HCT116 (cell line): ENCODE data around the gene ANKRD24.

Source experiments
- EZH2phosphoT487 ChIP-seq: fragments of 200-600 bp; IDR thresholded peaks from 2 replicates; pipeline ENCODE4 v1.6.1; 2018; ENCODE audit warnings: antibody characterized with exemption, borderline replicate concordance
- SP1 ChIP-seq: IDR thresholded peaks from 2 replicates; pipeline ENCODE4 v1.6.1; 2012; ENCODE audit warnings: low read depth
- TF ChIP-seq, protein P1 (sequence below): IDR thresholded peaks from 2 replicates; pipeline ENCODE4 v1.6.1; 2011; ENCODE audit warnings: mild to moderate bottlenecking, low read length, moderate library complexity; ENCODE audit not compliant: insufficient replicate concordance; ENCODE audit errors: extremely low read depth

DNA sequence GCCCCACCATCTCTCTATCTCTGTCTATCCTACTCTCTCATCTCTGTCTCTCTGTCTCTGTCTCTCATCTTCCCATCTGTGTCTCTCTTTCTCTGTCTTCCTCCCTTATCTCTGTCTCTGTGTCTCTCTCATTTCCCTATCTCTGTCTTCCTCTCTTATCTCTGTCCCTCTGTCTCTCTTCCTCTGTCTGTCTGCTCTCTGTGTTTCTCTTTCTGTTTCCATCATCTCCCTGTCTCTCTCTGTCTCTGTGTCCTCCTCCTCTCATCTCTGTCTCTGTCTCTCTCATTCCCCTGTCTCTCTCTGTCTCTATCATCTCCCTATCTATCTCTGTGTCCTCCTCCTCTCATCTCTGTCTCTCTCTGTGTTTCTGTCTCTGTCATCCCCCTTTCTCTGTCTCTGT lies 45.3 kb downstream of the ANKRD24 start:
- TF ChIP-seq, protein P1, sequence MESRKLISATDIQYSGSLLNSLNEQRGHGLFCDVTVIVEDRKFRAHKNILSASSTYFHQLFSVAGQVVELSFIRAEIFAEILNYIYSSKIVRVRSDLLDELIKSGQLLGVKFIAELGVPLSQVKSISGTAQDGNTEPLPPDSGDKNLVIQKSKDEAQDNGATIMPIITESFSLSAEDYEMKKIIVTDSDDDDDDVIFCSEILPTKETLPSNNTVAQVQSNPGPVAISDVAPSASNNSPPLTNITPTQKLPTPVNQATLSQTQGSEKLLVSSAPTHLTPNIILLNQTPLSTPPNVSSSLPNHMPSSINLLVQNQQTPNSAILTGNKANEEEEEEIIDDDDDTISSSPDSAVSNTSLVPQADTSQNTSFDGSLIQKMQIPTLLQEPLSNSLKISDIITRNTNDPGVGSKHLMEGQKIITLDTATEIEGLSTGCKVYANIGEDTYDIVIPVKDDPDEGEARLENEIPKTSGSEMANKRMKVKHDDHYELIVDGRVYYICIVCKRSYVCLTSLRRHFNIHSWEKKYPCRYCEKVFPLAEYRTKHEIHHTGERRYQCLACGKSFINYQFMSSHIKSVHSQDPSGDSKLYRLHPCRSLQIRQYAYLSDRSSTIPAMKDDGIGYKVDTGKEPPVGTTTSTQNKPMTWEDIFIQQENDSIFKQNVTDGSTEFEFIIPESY = no peak
- TF ChIP-seq SP1 (no peak), EZH2phosphoT487 (no peak)
